Colonic mucosa (tissue), 4 donors: ENCODE results near the gene TBC1D7. TPM values are rescaled to one million over a fixed set of nuclear protein-coding genes. Genes with fewer than 3 reads are reported as not detected.

Experiments
- DNase-seq: peaks from one replicate; pipeline ENCODE4 v3.0.0-alpha.2; 2020
- H3K27ac ChIP-seq: fragments of 200-600 bp; one replicate; pipeline ENCODE4 v1.8.0; 2021
- H3K27me3 ChIP-seq: fragments of 200-600 bp; one replicate; pipeline ENCODE4 v1.8.0; 2021
- H3K36me3 ChIP-seq: fragments of 200-600 bp; one replicate; pipeline ENCODE4 v1.8.0; 2021
- H3K4me1 ChIP-seq: fragments of 200-600 bp; one replicate; pipeline ENCODE4 v1.8.0; 2021; ENCODE audit warnings: mild to moderate bottlenecking
- H3K4me3 ChIP-seq: fragments of 200-600 bp; one replicate; pipeline ENCODE4 v1.8.0; 2021
- H3K9ac ChIP-seq, 2 donors: one replicate each; pipeline ENCODE4 v1.7.0; 2013; ENCODE audit warnings: control low read depth in 2 of 2, low read depth in 2 of 2, low read length in 2 of 2
- H3K9me3 ChIP-seq: fragments of 200-600 bp; one replicate; pipeline ENCODE4 v1.8.0; 2021
- CTCF ChIP-seq: fragments of 200-600 bp; IDR thresholded peaks from one replicate; pipeline ENCODE4 v1.8.0; 2022; ENCODE audit warnings: antibody characterized with exemption, mild to moderate bottlenecking
- intact Hi-C: fragments of 100-400 bp; cut with DNase I; formaldehyde crosslinking; loops from one replicate; pipeline ENCODE4 v1.14.1; 2022
- total RNA-seq, 2 donors: library from RNA; stranded (reverse); fragmentation: NEBNext Ultra II Directional in 1 of 2; extraction: Animal tissue kit (Norgen Biotek cat#: 25700) in 1 of 2; gene quantifications; one replicate each; pipeline ENCODE4 v1.2.1, GENCODE V29; 2021
- donor health status: healthy.
- donor health status: DM: no; HTN: no; CAD: no.
- donor health status: DM: no; HTN: no; CAD: no.

Gene TBC1D7
- total RNA-seq, 2 donors from 2014 or later: 21.4 to 23.3 TPM

- Histone ChIP-seq H3K4me1 (no peaks in the 10 kb centered on the region), H3K36me3 (no peaks in the 10 kb centered on the region), H3K9me3 (no peaks in the 10 kb centered on the region), H3K27ac (no peak overlapping the region), H3K27me3 (no peaks in the 10 kb centered on the region), H3K9ac (peak overlapping the region in 1 of 2 donors; percentile 9), H3K4me3 (no peak overlapping the region)
- peak; percentile 41 for DNase-seq
- no peak for TF ChIP-seq CTCF
- intact Hi-C loops: no loop called here
Observed at GRCh38 chr6:13272131-13273046, 55.9 kb downstream of the TBC1D7 start.

GRCh38 chr6:13268913-13269518 is 59.3 kb downstream of the TBC1D7 start:
- Histone ChIP-seq H3K36me3 (no peaks in the 10 kb centered on the region), H3K4me3 (no peak overlapping the region), H3K27ac (no peak overlapping the region), H3K4me1 (no peaks in the 10 kb centered on the region), H3K9ac (no peak overlapping the region), H3K27me3 (no peaks in the 10 kb centered on the region), H3K9me3 (no peaks in the 10 kb centered on the region)
- DNase-seq: no peak
- no peak for TF ChIP-seq CTCF
- intact Hi-C loops: no loop called here

- no peak overlapping the region for H3K4me3 ChIP-seq
- no peaks in the 10 kb centered on the region for H3K9me3 ChIP-seq
- intact Hi-C loops: no loop called here
- no peaks in the 10 kb centered on the region for H3K4me1 ChIP-seq
- H3K27me3 ChIP-seq: no peaks in the 10 kb centered on the region
- no peak overlapping the region for H3K9ac ChIP-seq
- H3K27ac ChIP-seq: no peak overlapping the region
- no peaks in the 10 kb centered on the region for H3K36me3 ChIP-seq
- no peak for DNase-seq
- no peak for TF ChIP-seq CTCF
Observed at GRCh38 chr6:13267142-13267651, 61.1 kb downstream of the TBC1D7 start.

GRCh38 chr6:13263669-13264068 is 64.7 kb downstream of the TBC1D7 start:
- Histone ChIP-seq H3K4me3 (no peak overlapping the region), H3K27ac (no peak overlapping the region), H3K27me3 (no peaks in the 10 kb centered on the region), H3K9ac (no peak overlapping the region), H3K4me1 (no peaks in the 10 kb centered on the region), H3K9me3 (no peaks in the 10 kb centered on the region), H3K36me3 (no peaks in the 10 kb centered on the region)
- TF ChIP-seq CTCF: no peak
- intact Hi-C loops: no loop called here
- DNase-seq: no peak

GRCh38 chr6:13262302-13263230 is 65.8 kb downstream of the TBC1D7 start:
- Histone ChIP-seq H3K4me3 (no peak overlapping the region), H3K4me1 (no peaks in the 10 kb centered on the region), H3K27ac (no peak overlapping the region), H3K9ac (no peak overlapping the region), H3K27me3 (no peaks in the 10 kb centered on the region), H3K9me3 (no peaks in the 10 kb centered on the region), H3K36me3 (no peaks in the 10 kb centered on the region)
- DNase-seq: no peak
- TF ChIP-seq CTCF: no peak
- intact Hi-C loops: no loop called here
